Gastroesophageal sphincter (tissue), 4 donors: ENCODE data around the gene ERFL. TPM values are rescaled to one million over a fixed set of nuclear protein-coding genes. Genes with fewer than 3 reads are reported as not detected.

Source experiments
- ATAC-seq: fragments of 150-250 bp; one replicate; pipeline ENCODE4 v1.9.1; 2016; ENCODE audit warnings: mild to moderate bottlenecking, moderate library complexity
- H3K27ac ChIP-seq, 4 donors: fragments of 200-600 bp; sonication (generic) in 3 of 4; 1 replicate in 3 of 4; 2 replicates in 1 of 4; pipeline ENCODE4 v1.5.1; 2016 to 2019
- H3K27me3 ChIP-seq: fragments of 200-600 bp; sonication (generic); one replicate; pipeline ENCODE4 v1.5.1; 2019
- H3K36me3 ChIP-seq, 2 donors: fragments of 200-600 bp; sonication (generic); one replicate each; pipeline ENCODE4 v1.5.1; 2019; ENCODE audit warnings: control low read depth in 1 of 2
- H3K4me1 ChIP-seq, 3 donors: fragments of 200-600 bp; sonication (generic); 1 replicate in 2 of 3; 2 replicates in 1 of 3; pipeline ENCODE4 v1.5.1; 2016 to 2019; ENCODE audit warnings: control low read depth in 2 of 3
- H3K4me3 ChIP-seq, 2 donors: fragments of 200-600 bp; sonication (generic); one replicate each; pipeline ENCODE4 v1.5.1; 2019; ENCODE audit warnings: mild to moderate bottlenecking in 1 of 2, moderate library complexity in 1 of 2
- H3K9me3 ChIP-seq, 3 donors: fragments of 200-600 bp; sonication (generic); one replicate each; pipeline ENCODE4 v1.5.1; 2017 to 2019; ENCODE audit warnings: control low read depth in 2 of 3
- CTCF ChIP-seq, 4 experiments: fragments of 200-600 bp in 2 of 4; fragments of 450-650 bp in 2 of 4; sonication (generic) in 1 of 4; IDR thresholded peaks; one replicate each; pipeline ENCODE4 v1.5.1; 2017 to 2019; ENCODE audit warnings: antibody characterized with exemption in 4 of 4, mild to moderate bottlenecking in 2 of 4, moderate library complexity in 2 of 4
- EP300 ChIP-seq: sonication (generic); formaldehyde crosslinking; IDR thresholded peaks from one replicate; pipeline ENCODE4 v1.6.1; 2017; ENCODE audit warnings: antibody characterized with exemption, mild to moderate bottlenecking
- POLR2A ChIP-seq, 2 donors: fragments of 450-650 bp; IDR thresholded peaks; one replicate each; pipeline ENCODE4 v1.6.1; 2017; ENCODE audit warnings: antibody characterized with exemption in 2 of 2, mild to moderate bottlenecking in 2 of 2, moderate library complexity in 1 of 2
- POLR2AphosphoS5 ChIP-seq: sonication (generic); formaldehyde crosslinking; IDR thresholded peaks from one replicate; pipeline ENCODE4 v1.6.1; 2017; ENCODE audit warnings: antibody characterized with exemption
- WGBS, 2 donors: methylation state at CpG; one replicate each; pipeline ENCODE4 v1.1.5; 2018; ENCODE audit warnings: low coverage in 1 of 2; 5-methylcytosine and 5-hydroxymethylcytosine counted together
- total RNA-seq, 4 donors: library from RNA; depleted of rRNA; stranded (reverse); fragments of >200 nt; gene quantifications; one replicate each; pipeline ENCODE4 v1.1.0, GENCODE V29; 2016

The ERFL gene
- total RNA-seq, 4 donors from 2014 or later, result not detected

DNA sequence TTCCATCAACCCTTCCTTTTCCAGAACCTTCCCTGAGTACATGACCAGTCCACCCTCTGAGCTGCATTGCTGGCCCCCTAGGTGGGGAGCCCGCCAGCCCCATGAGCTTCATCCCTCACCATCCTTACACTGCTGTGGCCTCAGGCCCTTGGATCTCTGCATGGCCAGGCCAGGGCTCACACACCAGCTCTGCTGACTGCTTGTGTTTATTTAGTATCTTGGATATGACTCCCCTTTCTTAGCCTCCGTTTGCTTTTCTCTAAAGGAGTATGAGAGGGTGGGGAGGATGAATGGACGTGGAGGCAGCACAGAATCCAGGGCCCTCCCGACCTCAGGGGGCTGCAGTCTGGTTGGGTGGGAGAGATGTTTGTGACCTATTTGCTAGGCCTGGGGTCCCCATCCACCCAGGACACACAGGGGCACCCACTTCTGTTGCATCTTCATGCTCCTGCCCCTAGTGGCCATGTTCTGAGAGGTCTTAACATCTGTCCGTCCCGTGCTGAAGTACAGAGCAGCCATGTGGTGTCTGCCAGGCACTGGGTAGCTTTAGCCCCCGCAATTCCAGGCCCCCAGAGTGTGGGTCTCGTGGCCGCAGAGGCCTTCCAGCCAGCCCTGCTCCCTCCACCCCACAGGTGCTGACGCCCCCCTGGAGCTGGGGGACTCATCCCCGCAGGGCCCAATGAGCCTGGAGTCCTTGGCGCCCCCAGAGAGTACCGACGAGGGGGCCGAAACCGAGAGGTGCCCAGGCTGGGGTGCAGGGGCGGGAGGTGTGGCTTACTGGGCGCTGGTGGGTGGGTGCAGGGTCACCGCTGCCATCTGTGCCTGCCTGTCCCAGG is 32.3 kb downstream of the ERFL start:
- H3K9me3 ChIP-seq, result no peaks in the 10 kb centered on the region
- TF ChIP-seq EP300, result no peak
- TF ChIP-seq POLR2A (IDR thresholded peaks at IDR 0.05), result no peak
- TF ChIP-seq CTCF (IDR thresholded peaks at IDR 0.05), result no peak
- TF ChIP-seq POLR2AphosphoS5, result no peak
- peaks cover 0 to 95% of the 10 kb centered on the region in 2 donors for H3K36me3 ChIP-seq
- no peak overlapping the region for H3K27ac ChIP-seq
- no peaks in the 10 kb centered on the region for H3K27me3 ChIP-seq
- peak; percentile 16 for ATAC-seq
- no peak overlapping the region for H3K4me3 ChIP-seq
- no peaks in the 10 kb centered on the region for H3K4me1 ChIP-seq
- 74% methylated on average over 2 to 7 of the region's 19 CpGs for WGBS, 2 donors

- Histone ChIP-seq H3K27ac (no peak overlapping the region), H3K36me3 (peaks cover 0 to 95% of the 10 kb centered on the region in 2 donors), H3K27me3 (no peaks in the 10 kb centered on the region), H3K4me3 (no peak overlapping the region), H3K4me1 (no peaks in the 10 kb centered on the region), H3K9me3 (no peaks in the 10 kb centered on the region)
- WGBS, 2 donors, result 80% methylated on average over 6 of the region's 14 CpGs; no CpG with 5 or more reads in 1 of the 2 donors
- no peak for TF ChIP-seq EP300
- no peak for TF ChIP-seq POLR2AphosphoS5
- TF ChIP-seq POLR2A (IDR thresholded peaks at IDR 0.05), result no peak
- no peak for TF ChIP-seq CTCF (IDR thresholded peaks at IDR 0.05)
- ATAC-seq, result no peak
These were observed 33.9 kb downstream of the ERFL start for GRCh38 chr19:41894350-41894749.

- no peak for TF ChIP-seq POLR2AphosphoS5
- no peak for TF ChIP-seq CTCF (IDR thresholded peaks at IDR 0.05)
- H3K4me3 ChIP-seq, result no peak overlapping the region
- WGBS, 2 donors, result 100% methylated on average over 3 of the region's 6 CpGs; no CpG with 5 or more reads in 1 of the 2 donors
- H3K36me3 ChIP-seq, result peaks cover 0 to 95% of the 10 kb centered on the region in 2 donors
- no peaks in the 10 kb centered on the region for H3K9me3 ChIP-seq
- no peaks in the 10 kb centered on the region for H3K4me1 ChIP-seq
- ATAC-seq, result no peak
- H3K27me3 ChIP-seq, result no peaks in the 10 kb centered on the region
- H3K27ac ChIP-seq, result no peak overlapping the region
These were observed 34.4 kb downstream of the ERFL start for GRCh38 chr19:41893899-41894298.

GRCh38 chr19:41892173-41892902 is 35.9 kb downstream of the ERFL start:
- WGBS, 2 donors, result 85% methylated on average over 6 of the region's 34 CpGs; no CpG with 5 or more reads in 1 of the 2 donors
- Histone ChIP-seq H3K36me3 (peaks cover 0 to 91% of the 10 kb centered on the region in 2 donors), H3K9me3 (no peaks in the 10 kb centered on the region), H3K4me1 (peaks cover 0 to 12% (median 0%) of the 10 kb centered on the region in 3 donors), H3K4me3 (no peak overlapping the region), H3K27ac (no peak overlapping the region), H3K27me3 (no peaks in the 10 kb centered on the region)
- no peak for ATAC-seq
- TF ChIP-seq EP300 (no peak), CTCF (IDR thresholded peaks at IDR 0.05) (no peak), POLR2A (IDR thresholded peaks at IDR 0.05) (no peak), POLR2AphosphoS5 (no peak)
